Measurements from ENCODE around the gene APLF. TPM values are rescaled to one million over a fixed set of nuclear protein-coding genes. Genes with fewer than 3 reads are reported as not detected.

Gene APLF
- 0.55 to 0.79 TPM (median 0.75 TPM) in 5 replicates for total RNA-seq (2022; extraction: Qiagen RNA extraction; ENCODE audit: low read depth)

GRCh38 chr2:68467077-68467960 is at the start of gene APLF, which contains the start of gene FBXO48:
APLF (plus strand) TSS chr2:68467585; CDS start chr2:68467732, 147 bp downstream.
FBXO48 (minus strand) TSS chr2:68467294; CDS start chr2:68465145, 2,149 bp downstream.

Other genes with a start within 250 kb of the APLF start
- gene PPP3R1, start 215.1 kb upstream of the APLF start, total RNA-seq (2022; extraction: Qiagen RNA extraction; ENCODE audit: low read depth), result 54.3 to 90.0 TPM (median 57.3 TPM) in 5 replicates
- gene CNRIP1, start 147.6 kb upstream of the APLF start, total RNA-seq (2022; extraction: Qiagen RNA extraction; ENCODE audit: low read depth), result 1.5 to 2.3 TPM (median 2.0 TPM) in 5 replicates
- not detected in 5 replicates for gene PLEK, start 102.3 kb upstream of the APLF start, total RNA-seq (2022; extraction: Qiagen RNA extraction; ENCODE audit: low read depth)
- gene FBXO48, start 291 bp upstream of the APLF start, total RNA-seq (2022; extraction: Qiagen RNA extraction; ENCODE audit: low read depth), result 0.35 to 0.71 TPM (median 0.56 TPM) in 5 replicates
- not detected in 5 replicates for gene PROKR1, start 176.0 kb downstream of the APLF start, total RNA-seq (2022; extraction: Qiagen RNA extraction; ENCODE audit: low read depth)

Measured in A549 treated with ZK216348 at 1 μM for 4 hours (cell line).